Mesenchymal stem cell (in vitro differentiated cells and primary cell): ENCODE results near the gene ATE1.

Source experiments
- DNase-seq: peaks from one replicate; pipeline ENCODE4 v3.0.0-alpha.2; 2013
- H2AFZ ChIP-seq: one replicate; pipeline ENCODE4 v1.6.1; 2013; ENCODE audit warnings: low read depth, mild to moderate bottlenecking, control low read depth, inconsistent platforms, low read length, moderate library complexity
- H2AK5ac ChIP-seq: 2 replicates; pipeline ENCODE4 v1.6.1; 2013; ENCODE audit warnings: low read length, moderate library complexity, mild to moderate bottlenecking, inconsistent platforms; ENCODE audit not compliant: severe bottlenecking
- H2BK120ac ChIP-seq: one replicate; pipeline ENCODE4 v1.6.1; 2013; ENCODE audit warnings: low read depth, mild to moderate bottlenecking, inconsistent platforms, low read length, moderate library complexity
- H2BK12ac ChIP-seq, 2 experiments: one replicate each; pipeline ENCODE4 v1.6.1; 2013; ENCODE audit warnings: inconsistent platforms in 2 of 2, low read length in 2 of 2, mild to moderate bottlenecking in 2 of 2, moderate library complexity in 2 of 2, control low read depth in 1 of 2
- H2BK15ac ChIP-seq: one replicate; pipeline ENCODE4 v1.6.1; 2013; ENCODE audit warnings: mild to moderate bottlenecking, low read depth, inconsistent platforms; ENCODE audit not compliant: poor library complexity, severe bottlenecking
- H2BK5ac ChIP-seq: 2 replicates; pipeline ENCODE4 v1.6.1; 2013; ENCODE audit warnings: low read depth, mild to moderate bottlenecking, low read length, control low read depth, inconsistent platforms; ENCODE audit not compliant: poor library complexity, severe bottlenecking
- H3K14ac ChIP-seq, 2 experiments: one replicate each; pipeline ENCODE4 v1.6.1; 2013; ENCODE audit warnings: inconsistent platforms in 2 of 2, low read length in 2 of 2, control low read depth in 1 of 2, mild to moderate bottlenecking in 1 of 2, moderate library complexity in 1 of 2
- H3K18ac ChIP-seq, 2 experiments: one replicate each; pipeline ENCODE4 v1.6.1; 2013; ENCODE audit warnings: inconsistent platforms in 2 of 2, low read length in 2 of 2, control low read depth in 1 of 2, low read depth in 1 of 2, mild to moderate bottlenecking in 1 of 2
- H3K23ac ChIP-seq, 2 experiments: one replicate each; pipeline ENCODE4 v1.6.1; 2013; ENCODE audit warnings: inconsistent platforms in 2 of 2, low read length in 2 of 2, mild to moderate bottlenecking in 2 of 2, moderate library complexity in 2 of 2, control low read depth in 1 of 2
- H3K27ac ChIP-seq: 2 replicates; pipeline ENCODE4 v1.5.1; 2013; ENCODE audit warnings: mild to moderate bottlenecking, moderate library complexity, low read length, control low read depth, inconsistent platforms; ENCODE audit not compliant: poor library complexity, severe bottlenecking
- H3K27me3 ChIP-seq, 2 experiments: 2 replicates each; pipeline versions ENCODE4 v1.6.1 to v1.7.0; 2013; ENCODE audit warnings: low read length in 2 of 2, mild to moderate bottlenecking in 2 of 2, moderate library complexity in 2 of 2, control low read depth in 1 of 2, inconsistent platforms in 1 of 2; ENCODE audit not compliant: control insufficient read depth in 1 of 2, insufficient read depth in 1 of 2
- H3K36me3 ChIP-seq, 2 experiments: 2 replicates each; pipeline versions ENCODE4 v1.6.1 to v1.7.0; 2013; ENCODE audit warnings: low read length in 2 of 2, control low read depth in 1 of 2, inconsistent platforms in 1 of 2, low read depth in 1 of 2, mild to moderate bottlenecking in 1 of 2; ENCODE audit not compliant: insufficient read depth in 2 of 2, control insufficient read depth in 1 of 2
- H3K4ac ChIP-seq, 2 experiments: one replicate each; pipeline ENCODE4 v1.6.1; 2013; ENCODE audit warnings: inconsistent platforms in 2 of 2, low read length in 2 of 2, mild to moderate bottlenecking in 2 of 2, moderate library complexity in 2 of 2, control low read depth in 1 of 2, low read depth in 1 of 2
- H3K4me1 ChIP-seq: 2 replicates; pipeline ENCODE4 v1.6.1; 2013; ENCODE audit warnings: low read depth, low read length, control low read depth; ENCODE audit not compliant: control insufficient read depth, insufficient read depth
- H3K4me2 ChIP-seq: 2 replicates; pipeline ENCODE4 v1.6.1; 2013; ENCODE audit warnings: low read length, mild to moderate bottlenecking, inconsistent platforms; ENCODE audit not compliant: poor library complexity, severe bottlenecking
- H3K4me3 ChIP-seq, 2 experiments: 2 replicates each; pipeline versions ENCODE4 v1.5.1 to v1.7.0; 2013; ENCODE audit warnings: low read length in 2 of 2, mild to moderate bottlenecking in 2 of 2, control low read depth in 1 of 2, low read depth in 1 of 2; ENCODE audit not compliant: insufficient read depth in 1 of 2
- H3K79me1 ChIP-seq: replicated peaks from 2 replicates; pipeline ENCODE4 v1.6.1; 2013; ENCODE audit warnings: mild to moderate bottlenecking, control low read depth, low read length, inconsistent platforms; ENCODE audit not compliant: poor library complexity, severe bottlenecking
- H3K9ac ChIP-seq: 2 replicates; pipeline ENCODE4 v1.7.0; 2013; ENCODE audit warnings: mild to moderate bottlenecking, low read length, moderate library complexity
- H3K9me3 ChIP-seq: 2 replicates; pipeline ENCODE4 v1.7.0; 2013; ENCODE audit warnings: mild to moderate bottlenecking, low read length; ENCODE audit not compliant: control insufficient read depth
- H4K8ac ChIP-seq: one replicate; pipeline ENCODE4 v1.6.1; 2013; ENCODE audit warnings: inconsistent platforms, mild to moderate bottlenecking, low read length, moderate library complexity
- H4K91ac ChIP-seq: one replicate; pipeline ENCODE4 v1.6.1; 2013; ENCODE audit warnings: mild to moderate bottlenecking, low read length, inconsistent platforms
- WGBS: methylation state at CpG from one replicate; pipeline ENCODE4 v1.1.7; 2013; ENCODE audit warnings: mixed read lengths; 5-methylcytosine and 5-hydroxymethylcytosine counted together

ATE1 gene

DNA sequence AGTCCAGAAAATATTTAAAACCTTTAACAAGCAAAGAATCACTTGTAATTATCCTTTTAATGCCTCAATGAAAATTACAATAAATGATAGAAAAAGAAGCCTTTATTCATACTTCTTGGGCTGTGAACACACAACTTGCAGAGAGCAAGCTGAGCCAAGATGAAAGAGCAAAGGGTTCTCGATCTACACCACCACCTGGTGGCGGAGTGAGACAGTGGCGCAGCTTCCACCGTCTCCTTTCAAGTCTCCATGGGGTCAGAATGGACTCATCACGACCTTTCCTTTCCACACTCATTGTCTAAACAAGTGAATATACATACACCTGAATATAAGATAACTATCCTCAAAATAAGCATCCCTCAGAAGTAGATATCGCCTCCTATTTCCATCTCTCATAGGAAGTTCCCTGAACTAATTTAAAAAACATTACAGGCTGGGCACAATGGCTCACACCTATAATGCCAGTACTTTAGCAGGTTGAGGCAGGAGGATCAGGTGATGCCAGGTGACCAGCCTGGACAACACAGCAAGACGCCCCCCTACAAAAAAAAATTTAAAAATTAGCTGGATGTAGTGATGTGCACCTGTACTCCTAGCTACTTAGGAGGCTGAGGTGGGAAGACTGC is 40.7 kb downstream of the ATE1 start:
- Histone ChIP-seq H3K79me1 (peaks cover 9% of the 10 kb centered on the region), H3K4me3 (no peak overlapping the region), H2AK5ac (no peak overlapping the region), H3K4me2 (no peak overlapping the region), H2AFZ (no peak overlapping the region), H3K4ac (no peak overlapping the region), H4K8ac (no peak overlapping the region), H3K9ac (no peak overlapping the region), H3K4me1 (no peaks in the 10 kb centered on the region), H3K14ac (no peak overlapping the region), H3K27ac (no peak overlapping the region), H3K9me3 (no peaks in the 10 kb centered on the region), H3K18ac (no peak overlapping the region), H3K36me3 (peaks cover 2 to 30% of the 10 kb centered on the region in 2 experiments), H2BK15ac (no peak overlapping the region), H3K27me3 (no peaks in the 10 kb centered on the region), H4K91ac (no peak overlapping the region), H2BK12ac (no peak overlapping the region), H2BK120ac (no peak overlapping the region), H3K23ac (no peak overlapping the region), H2BK5ac (no peak overlapping the region)
- 30% methylated on average over 7 of the region's 7 CpGs for WGBS
- peak; percentile 69 for DNase-seq

- Histone ChIP-seq H3K4me3 (no peak overlapping the region), H3K36me3 (peaks cover 5 to 32% of the 10 kb centered on the region in 2 experiments), H3K14ac (no peak overlapping the region)
These were observed 41.6 kb downstream of the ATE1 start for GRCh38 chr10:121886181-121886580.

DNA sequence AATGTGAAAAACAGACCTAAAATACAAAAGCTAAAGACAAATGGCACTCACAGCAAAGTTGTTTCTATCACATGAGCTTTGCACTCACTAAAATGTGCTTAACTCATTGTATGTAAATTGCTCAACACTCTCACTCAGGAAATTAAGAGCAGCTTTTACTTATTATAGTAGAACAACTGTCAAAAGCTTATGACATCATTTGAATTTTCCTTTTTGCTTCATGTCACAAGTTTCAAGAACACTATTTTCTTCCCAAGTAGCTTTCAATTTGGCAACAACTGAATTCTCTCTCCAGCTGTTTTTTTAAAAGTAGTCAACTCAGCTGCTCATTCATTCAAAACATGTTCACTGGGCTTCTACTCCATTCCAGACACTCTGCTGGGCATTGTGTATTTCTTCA is 46.9 kb downstream of the ATE1 start:
- Histone ChIP-seq H3K23ac (no peak overlapping the region), H4K8ac (no peak overlapping the region), H3K4me1 (no peaks in the 10 kb centered on the region), H2BK5ac (no peak overlapping the region), H3K4ac (no peak overlapping the region), H3K18ac (no peak overlapping the region), H3K27me3 (no peaks in the 10 kb centered on the region), H2BK12ac (no peak overlapping the region), H3K79me1 (peaks cover 9% of the 10 kb centered on the region), H3K9ac (no peak overlapping the region), H3K4me3 (no peak overlapping the region), H3K4me2 (no peak overlapping the region), H3K14ac (no peak overlapping the region), H3K9me3 (no peaks in the 10 kb centered on the region), H2BK15ac (no peak overlapping the region), H4K91ac (no peak overlapping the region), H2AFZ (no peak overlapping the region), H2BK120ac (no peak overlapping the region), H3K36me3 (peaks cover 7 to 19% of the 10 kb centered on the region in 2 experiments), H3K27ac (no peak overlapping the region), H2AK5ac (no peak overlapping the region)
- peak; percentile 13 for DNase-seq

More at GRCh38 chr10:121886181-121886580, 41.6 kb downstream of the ATE1 start:
- Histone ChIP-seq H2BK15ac (no peak overlapping the region), H3K79me1 (peaks cover 8% of the 10 kb centered on the region), H3K18ac (no peak overlapping the region), H4K91ac (no peak overlapping the region), H3K4ac (no peak overlapping the region), H2BK120ac (no peak overlapping the region), H3K23ac (no peak overlapping the region), H2AFZ (no peak overlapping the region), H3K9ac (no peak overlapping the region), H3K4me1 (no peaks in the 10 kb centered on the region), H3K4me2 (no peak overlapping the region), H2BK5ac (no peak overlapping the region), H3K27ac (no peak overlapping the region), H3K27me3 (no peaks in the 10 kb centered on the region), H2AK5ac (no peak overlapping the region), H2BK12ac (no peak overlapping the region), H4K8ac (no peak overlapping the region), H3K9me3 (no peaks in the 10 kb centered on the region)
- DNase-seq: no peak
- no CpG with 5 or more reads among the region's 5 CpGs for WGBS

DNA sequence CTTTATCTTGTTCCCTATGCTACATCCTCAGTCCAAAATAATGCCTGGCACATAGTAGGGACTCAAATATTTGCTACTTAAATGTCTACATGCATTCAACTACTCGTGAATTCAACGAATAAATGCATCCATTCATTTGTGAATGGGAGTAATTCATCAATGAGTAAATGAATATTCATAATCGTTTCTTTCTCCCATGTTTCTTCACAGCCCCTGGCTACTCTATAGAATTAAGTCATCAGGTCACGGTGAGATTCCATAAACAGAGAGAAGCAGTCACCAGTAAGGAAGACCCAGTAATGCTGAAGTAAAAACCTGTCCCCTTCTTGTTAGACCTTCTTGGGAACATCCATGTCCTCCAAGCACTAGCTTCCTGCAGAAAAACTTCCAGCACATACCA is 48.4 kb downstream of the ATE1 start:
- Histone ChIP-seq H3K36me3 (peaks cover 5 to 19% of the 10 kb centered on the region in 2 experiments), H2BK120ac (no peak overlapping the region), H2BK15ac (no peak overlapping the region), H3K4me3 (no peak overlapping the region), H2BK12ac (no peak overlapping the region), H2AFZ (no peak overlapping the region), H3K18ac (no peak overlapping the region), H3K4me2 (no peak overlapping the region), H3K9me3 (no peaks in the 10 kb centered on the region), H3K4ac (no peak overlapping the region), H3K79me1 (peaks cover 11% of the 10 kb centered on the region), H3K27me3 (no peaks in the 10 kb centered on the region), H3K27ac (no peak overlapping the region), H2AK5ac (no peak overlapping the region), H2BK5ac (no peak overlapping the region), H3K4me1 (no peaks in the 10 kb centered on the region), H4K8ac (no peak overlapping the region), H3K14ac (no peak overlapping the region), H4K91ac (no peak overlapping the region), H3K9ac (no peak overlapping the region), H3K23ac (no peak overlapping the region)
- 90% methylated on average over 3 of the region's 4 CpGs for WGBS
- DNase-seq: no peak
